Subcutaneous preadipocyte (primary cell): ENCODE measurements around the gene SCP2D1. TPM values are rescaled to one million over a fixed set of nuclear protein-coding genes. Genes with fewer than 3 reads are reported as not detected.

ENCODE experiments used
- total RNA-seq: library from RNA; depleted of rRNA; stranded (reverse); fragments of >200 nt; gene quantifications from 2 replicates; pipeline ENCODE4 v1.2.3, GENCODE V29; 2012

SCP2D1 gene
- not detected in 2 replicates for total RNA-seq

DNA sequence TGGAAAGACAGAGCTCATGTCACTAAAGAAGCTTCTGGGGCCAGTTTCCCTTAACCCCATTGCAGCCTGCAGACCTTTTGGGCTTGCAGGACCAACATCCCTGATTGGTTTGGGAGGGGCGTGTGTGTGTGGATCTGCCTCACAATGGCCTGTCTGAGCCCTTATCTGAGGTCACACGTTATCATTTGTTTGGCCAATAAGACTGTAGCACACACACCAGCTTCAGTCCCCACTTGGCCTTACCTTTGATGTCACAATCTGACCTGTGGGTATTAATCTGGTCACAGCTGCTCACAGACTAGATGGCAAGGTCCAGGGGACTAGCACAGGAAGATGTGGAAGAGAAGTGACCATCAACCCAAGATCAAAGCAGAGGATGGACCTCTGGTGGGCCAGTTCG, at the start of gene SCP2D1:
TSS of gene SCP2D1 (plus strand) at position 301 of the 400 bp plus-strand sequence. CDS start at position 334, 33 bp downstream.

Other genes starting within 250 kb of the SCP2D1 start
- gene SMIM26, start 246.4 kb upstream of the SCP2D1 start, total RNA-seq, result 31.9 and 57.7 TPM in 2 replicates
- 75.3 and 82.3 TPM in 2 replicates for gene DTD1, start 225.7 kb upstream of the SCP2D1 start, total RNA-seq